Right kidney (tissue), 9 donors: ENCODE measurements around the gene ZNF292.
A peak's percentile ranks its signal among the peaks of the same experiment; 100 is the strongest.
"Not testable (repeated sequence)": the region's sequence is repeated elsewhere in the genome, so short reads cannot be mapped to it uniquely, and the experiment has no call there.

Experiments used
- DNase-seq: peaks from one replicate; pipeline ENCODE4 v3.0.0-alpha.2; 2016
- long read RNA-seq, 8 donors: transcript quantifications; one replicate each; lab custom pipeline, GENCODE V29; 2026

Gene ZNF292
- long read RNA-seq, donor 1, full-length matches to known transcripts: 4 of 19 reads
- long read RNA-seq, donor 1, partial matches to known transcripts: 15 of 19 reads
- long read RNA-seq, donor 1, other reads (novel, unspliced or antisense): 0 of 19 reads
- long read RNA-seq, donor 2: 0 reads
- long read RNA-seq, donor 3, full-length matches to known transcripts: 3 of 10 reads
- long read RNA-seq, donor 3, partial matches to known transcripts: 7 of 10 reads
- long read RNA-seq, donor 3, other reads (novel, unspliced or antisense): 0 of 10 reads
- long read RNA-seq, donor 4, full-length matches to known transcripts: 2 of 2 reads
- long read RNA-seq, donor 4, partial matches to known transcripts: 0 of 2 reads
- long read RNA-seq, donor 4, other reads (novel, unspliced or antisense): 0 of 2 reads
- long read RNA-seq, donor 5, full-length matches to known transcripts: 2 of 2 reads
- long read RNA-seq, donor 5, partial matches to known transcripts: 0 of 2 reads
- long read RNA-seq, donor 5, other reads (novel, unspliced or antisense): 0 of 2 reads
- long read RNA-seq, donor 6, full-length matches to known transcripts: 3 of 3 reads
- long read RNA-seq, donor 6, partial matches to known transcripts: 0 of 3 reads
- long read RNA-seq, donor 6, other reads (novel, unspliced or antisense): 0 of 3 reads
- long read RNA-seq, donor 7, full-length matches to known transcripts: 8 of 8 reads
- long read RNA-seq, donor 7, partial matches to known transcripts: 0 of 8 reads
- long read RNA-seq, donor 7, other reads (novel, unspliced or antisense): 0 of 8 reads
- long read RNA-seq, donor 8, full-length matches to known transcripts: 5 of 5 reads
- long read RNA-seq, donor 8, partial matches to known transcripts: 0 of 5 reads
- long read RNA-seq, donor 8, other reads (novel, unspliced or antisense): 0 of 5 reads

DNA sequence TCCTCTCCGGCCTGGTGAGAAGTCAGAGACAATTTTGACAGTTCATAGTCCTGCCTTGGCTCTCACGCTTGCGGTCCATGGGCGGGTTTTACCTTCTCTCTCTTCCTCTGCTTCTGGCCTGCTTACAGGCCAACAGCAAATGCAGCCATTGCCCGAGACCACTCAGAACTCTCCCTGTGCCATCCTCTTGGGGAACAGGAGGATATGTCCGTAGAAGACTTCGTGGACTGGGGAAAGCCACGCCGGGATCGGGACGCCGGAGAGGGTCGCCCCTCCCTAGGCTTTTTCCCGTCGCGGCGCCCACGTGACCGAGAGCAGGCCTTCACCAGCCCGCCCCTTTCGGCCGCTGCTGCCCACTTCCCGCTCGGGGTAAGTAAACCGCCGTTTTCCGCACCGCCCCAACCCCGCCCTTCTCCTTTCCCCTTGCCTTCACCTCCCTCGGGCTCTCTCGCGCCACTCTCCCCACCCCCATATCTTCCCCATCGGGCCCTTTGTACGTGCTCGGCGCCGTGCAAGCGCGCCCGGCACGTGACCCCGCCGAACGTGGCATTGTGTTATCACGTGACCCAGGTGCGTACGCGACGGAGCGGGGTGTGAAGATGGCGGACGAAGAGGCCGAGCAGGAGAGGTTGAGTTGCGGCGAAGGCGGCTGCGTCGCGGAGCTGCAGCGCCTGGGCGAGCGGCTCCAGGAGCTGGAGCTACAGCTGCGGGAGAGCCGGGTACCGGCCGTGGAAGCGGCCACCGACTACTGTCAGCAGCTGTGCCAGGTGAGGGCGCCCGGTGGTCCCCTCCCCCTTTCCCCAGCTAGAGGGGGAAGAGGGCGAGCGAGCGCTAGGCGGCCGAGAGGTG is at the start of gene ZNF292:
ZNF292 (plus strand) TSS at position 573 of the 849 bp plus-strand sequence; CDS start at position 600, 27 bp downstream.
- DNase-seq: peak; percentile 98

DNA sequence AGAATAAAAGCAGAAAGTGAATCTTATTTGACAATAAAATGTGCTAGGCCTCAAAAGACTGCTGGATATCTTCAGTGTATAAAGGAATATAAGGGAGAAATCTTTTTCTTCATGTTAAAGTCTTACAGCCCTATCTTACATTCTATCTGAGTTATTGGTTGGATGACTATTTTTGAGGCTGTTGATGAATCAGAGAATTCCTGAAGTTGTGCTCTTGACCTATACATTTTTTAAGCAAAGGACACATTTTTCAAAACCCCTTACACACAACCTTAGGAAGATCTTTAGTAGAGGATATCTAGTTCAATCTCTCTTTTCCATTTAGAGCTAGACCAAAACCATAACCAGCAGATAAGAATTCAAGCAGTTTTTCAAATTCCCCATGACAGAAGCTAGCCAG is 49.5 kb upstream of the ZNF292 start:
- DNase-seq: no peak

DNA sequence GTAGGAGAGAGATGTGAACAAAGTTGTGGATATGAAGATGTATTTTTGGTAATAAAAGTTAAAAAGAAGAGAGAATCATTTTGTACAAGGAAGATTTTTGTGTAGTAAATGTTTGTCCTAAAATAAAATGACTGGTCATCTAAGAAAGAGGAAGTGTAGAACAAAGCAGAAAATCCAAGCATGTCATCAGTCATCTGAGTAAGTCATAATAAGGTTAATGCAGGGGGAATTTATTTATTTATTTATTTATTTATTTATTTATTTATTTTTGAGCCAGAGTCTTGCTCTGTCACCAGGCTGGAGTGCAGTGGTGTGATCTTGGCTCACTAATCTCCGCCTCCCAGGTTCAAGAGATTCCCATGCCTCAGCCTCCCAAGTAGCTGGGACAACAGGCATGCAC is 44.7 kb upstream of the ZNF292 start:
- DNase-seq: no peak

DNA sequence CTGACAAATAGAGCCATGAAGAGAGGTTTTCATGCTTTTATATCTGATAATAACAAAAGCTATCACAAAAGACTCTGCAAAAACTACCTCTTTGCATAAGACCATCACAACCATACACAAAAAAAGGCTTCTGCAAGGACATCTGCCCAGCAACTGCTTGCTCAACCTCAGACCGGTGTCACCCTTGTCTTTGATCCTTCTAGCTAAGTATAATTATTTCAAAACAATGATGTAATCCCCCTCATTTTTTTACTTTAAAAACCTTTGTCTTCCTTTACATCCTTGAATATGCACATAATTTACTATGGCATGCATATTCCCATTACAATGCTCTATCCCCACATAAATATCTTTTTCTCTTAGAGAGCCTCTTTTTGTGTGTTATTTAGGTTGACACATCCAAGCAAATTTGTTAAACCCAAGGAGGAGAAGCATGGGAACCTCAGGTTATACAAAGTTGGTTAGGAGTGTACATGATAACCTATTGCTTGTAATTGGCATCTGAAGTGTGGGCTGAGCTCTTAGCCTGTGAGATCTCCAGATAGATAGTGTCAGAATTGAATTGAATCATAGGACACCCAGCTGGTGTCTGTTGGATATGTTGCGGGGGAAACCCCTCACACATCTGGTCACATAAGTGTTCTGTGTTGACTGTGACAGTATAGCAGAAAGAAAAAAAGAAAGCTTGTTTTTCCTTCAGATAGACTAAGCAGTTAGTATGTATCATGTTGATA is 39.8 kb upstream of the ZNF292 start:
- DNase-seq: no peak

DNA sequence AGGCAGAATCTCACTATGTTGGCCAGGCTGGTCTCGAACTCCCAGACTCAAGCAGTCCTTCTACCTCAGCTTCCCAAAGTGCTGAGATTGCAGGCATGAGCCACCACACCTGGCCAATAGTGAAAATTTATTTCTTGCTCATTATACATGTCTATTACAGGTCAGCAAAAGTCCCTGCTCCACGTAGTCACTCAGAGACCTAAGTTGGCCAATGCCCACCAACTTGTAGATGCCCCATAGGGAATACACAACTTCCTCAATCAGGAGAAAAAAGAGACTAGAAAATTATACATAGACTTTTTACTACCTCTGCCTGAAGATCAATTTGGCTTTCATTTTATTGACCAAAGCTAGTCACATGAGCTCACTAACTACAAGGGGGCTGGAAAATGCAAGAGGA is 38.4 kb upstream of the ZNF292 start:
- no peak for DNase-seq

DNA sequence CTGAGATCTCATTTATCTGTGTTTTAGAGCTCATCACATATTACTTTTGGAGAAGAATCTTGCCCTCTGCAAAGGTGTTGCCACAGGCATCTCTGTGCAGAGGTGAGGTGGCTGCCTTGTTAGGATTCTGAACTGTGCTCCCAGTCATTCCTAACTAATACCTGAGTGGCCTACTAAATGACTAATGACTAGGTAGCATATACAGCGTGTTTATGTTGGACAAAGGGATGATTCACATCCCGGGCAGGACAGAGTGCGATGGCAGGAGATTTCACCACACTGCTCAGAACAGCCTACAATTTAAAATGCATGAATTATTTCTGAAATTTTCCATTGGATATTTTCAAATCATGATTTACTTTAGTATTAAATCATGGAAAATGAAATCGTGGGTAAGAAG is 37.3 kb upstream of the ZNF292 start:
- no peak for DNase-seq

DNA sequence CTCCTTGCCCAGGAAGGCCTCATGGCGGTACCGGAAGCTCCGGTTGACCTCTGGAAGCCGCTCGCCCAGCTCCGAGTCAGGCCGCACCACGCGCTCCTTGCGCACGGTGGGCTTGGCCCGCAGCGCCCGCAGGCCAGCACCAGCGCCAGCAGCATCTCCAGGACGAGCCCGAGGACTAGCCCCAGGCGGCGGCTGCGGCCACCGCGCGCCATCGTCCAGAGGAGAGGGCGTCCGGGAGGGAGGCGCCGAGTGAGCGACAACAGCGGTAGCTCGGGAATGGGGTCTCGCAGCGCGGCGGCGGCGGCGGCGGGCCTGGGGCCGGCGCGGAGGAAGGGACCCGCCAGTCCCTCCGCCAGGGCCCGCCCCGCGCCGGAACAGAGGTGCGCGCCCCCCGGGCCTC is 32.9 kb upstream of the ZNF292 start:
- no peak for DNase-seq

DNA sequence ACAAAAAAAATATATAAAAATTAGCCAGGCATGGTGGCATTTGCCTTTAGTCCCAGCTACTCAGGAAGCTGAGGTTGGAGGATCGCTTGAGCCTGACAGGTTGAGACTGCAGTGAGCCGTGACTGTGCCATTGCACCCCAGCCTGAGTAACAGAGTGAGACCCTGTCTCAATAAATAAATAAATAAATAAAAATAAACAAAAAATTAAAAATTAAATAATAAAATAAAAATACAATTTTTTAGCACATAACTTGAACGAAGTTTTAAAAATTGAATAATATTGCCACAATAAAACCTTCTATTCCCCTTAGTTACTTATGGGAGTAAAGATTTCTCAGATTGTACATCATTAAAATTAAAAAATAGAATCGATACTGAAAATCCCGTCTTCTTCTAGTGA is 31.3 kb upstream of the ZNF292 start:
- no peak for DNase-seq

DNA sequence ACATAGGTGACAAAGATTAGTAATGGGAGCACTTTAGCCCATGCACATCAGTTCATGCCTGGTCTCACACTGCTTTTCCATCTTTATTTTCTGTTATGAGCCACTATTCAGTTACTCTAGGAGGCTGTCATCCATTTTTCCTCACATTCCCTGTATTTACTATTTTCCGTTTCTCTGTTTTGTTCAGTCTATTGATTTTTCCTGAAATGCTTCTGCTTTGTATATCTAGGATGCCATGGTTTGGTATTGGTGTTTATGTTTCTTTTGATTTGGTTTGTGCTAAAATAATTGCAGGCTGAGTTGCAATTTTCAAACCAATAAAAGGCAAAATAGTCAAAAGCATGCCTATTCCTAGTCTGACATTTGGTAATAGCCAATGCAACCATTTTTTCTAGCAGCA is 28.9 kb upstream of the ZNF292 start:
- DNase-seq: no peak

DNA sequence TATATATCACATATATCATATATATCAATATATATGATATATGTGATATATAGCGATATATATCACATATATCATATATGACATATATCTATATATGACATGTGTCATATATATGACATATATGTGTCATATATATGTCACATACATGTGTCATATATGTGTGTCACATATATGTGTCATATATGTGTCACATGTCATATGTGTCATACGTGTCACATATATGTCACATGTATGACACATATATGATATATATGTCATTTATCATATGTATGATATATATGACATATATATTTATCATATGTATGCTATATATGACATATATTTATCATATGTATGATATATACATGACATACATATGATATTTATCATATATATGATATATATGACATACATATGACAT is 27.6 kb upstream of the ZNF292 start:
- DNase-seq: no peak

DNA sequence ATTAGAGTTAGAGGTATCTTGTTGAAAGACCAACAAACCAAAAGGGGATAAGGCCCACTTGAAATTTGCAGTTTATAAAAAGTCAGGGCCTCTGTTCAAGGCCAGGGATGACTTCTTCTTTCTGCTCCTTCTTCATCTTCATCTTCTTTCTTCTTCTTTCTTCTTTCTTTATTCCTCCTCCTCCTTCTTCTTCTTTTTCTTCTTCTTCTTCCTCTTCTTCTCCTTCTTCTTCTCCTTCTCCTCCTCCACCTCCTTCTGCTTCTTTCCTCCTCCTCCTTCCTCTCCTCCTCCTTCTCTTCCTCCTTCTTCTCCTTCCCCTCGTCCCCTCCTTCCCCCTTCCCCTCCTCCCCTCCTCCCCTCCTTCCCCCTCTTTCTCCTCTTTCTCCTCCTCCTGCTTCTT is 18.4 kb upstream of the ZNF292 start:
- no peak for DNase-seq

DNA sequence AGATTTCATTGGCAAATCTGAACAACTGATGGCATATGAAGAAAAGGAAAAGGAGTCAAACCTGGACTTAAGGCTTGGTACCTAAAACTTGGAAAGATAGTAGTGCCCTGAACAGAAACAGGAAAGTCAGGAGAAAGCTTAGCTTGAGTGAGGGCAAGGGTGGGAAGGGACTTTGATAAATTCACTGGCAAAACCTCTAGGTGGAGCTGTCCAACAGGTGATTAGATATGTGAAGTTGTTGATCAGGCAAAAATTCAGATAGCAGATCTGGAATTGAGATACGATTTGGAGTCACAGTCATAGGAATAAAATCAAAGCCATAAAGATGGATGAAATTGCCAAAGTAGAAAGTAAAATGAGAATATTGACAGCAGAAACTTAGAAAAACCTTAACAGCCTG is 16.1 kb upstream of the ZNF292 start:
- no peak for DNase-seq

DNA sequence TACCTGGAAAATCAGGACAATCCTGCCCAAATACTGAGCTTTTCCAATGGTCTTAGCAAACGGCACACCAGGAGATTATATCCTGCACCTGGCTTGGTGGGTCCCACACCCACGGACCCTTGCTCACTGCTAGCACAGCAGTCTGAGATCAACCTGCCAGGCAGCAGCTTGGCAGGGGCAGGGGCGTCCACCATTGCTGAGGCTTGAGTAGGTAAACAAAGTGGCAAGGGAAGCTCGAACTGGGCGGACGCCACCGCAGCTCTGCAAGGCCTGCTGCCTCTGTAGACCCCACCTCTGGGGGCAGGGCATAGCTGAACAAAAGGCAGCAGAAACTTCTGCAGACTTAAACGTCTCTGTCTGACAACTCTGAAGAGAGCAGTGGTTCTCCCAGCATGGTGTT is 15.4 kb upstream of the ZNF292 start:
- DNase-seq: not testable (repeated sequence)

DNA sequence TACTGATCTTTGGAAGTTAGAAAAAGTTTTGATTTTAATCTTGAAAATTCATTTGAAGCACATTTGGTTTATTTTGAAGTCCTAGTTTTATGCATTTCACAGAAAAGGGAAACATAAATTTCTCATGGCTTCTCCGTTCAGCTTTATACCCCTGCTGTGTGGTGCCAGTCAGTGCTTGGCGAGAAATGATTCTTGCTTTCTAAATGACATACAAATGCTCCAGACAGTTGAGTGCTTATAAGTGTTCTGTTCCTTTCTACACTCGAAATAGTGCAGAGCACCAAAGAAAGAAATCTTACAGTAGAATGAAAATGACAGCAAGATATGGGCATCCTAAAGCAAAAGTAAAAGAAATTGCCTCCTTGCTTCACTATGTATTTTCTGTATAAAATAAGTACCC is 9.0 kb upstream of the ZNF292 start:
- no peak for DNase-seq

DNA sequence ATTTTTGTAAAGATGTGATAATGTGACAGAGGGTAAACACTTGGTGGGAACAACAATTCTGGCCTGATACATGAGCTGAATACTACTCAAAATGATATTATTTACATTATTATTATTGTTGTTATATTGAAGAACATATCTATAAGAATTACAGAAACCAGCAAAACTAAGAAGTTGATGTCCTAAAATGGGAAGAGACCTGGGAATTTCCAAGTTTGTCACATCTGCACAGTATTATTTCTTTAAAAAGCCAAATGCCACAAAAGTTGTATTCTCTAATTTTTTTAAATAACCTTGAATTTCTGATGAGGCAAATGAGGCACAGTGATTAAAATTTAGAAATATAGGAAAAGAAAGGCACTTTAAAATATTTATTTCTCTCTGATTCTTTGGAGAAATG is 5.0 kb upstream of the ZNF292 start:
- no peak for DNase-seq

DNA sequence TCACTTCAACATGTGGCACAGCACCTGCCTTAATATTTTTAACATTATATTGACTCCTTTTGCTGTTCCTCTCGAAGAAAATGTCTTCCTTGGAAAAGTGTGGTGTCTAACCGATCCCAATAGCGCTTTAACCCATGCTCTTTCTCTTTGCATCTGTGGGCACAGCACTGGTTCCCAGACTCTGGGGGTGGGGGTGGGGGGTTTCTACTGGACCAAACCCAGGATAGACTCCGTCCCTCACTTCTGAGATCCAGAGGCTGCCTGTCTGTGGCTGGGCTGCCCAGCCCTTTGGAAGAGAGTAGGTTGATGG is 3.9 kb upstream of the ZNF292 start:
- DNase-seq: no peak

DNA sequence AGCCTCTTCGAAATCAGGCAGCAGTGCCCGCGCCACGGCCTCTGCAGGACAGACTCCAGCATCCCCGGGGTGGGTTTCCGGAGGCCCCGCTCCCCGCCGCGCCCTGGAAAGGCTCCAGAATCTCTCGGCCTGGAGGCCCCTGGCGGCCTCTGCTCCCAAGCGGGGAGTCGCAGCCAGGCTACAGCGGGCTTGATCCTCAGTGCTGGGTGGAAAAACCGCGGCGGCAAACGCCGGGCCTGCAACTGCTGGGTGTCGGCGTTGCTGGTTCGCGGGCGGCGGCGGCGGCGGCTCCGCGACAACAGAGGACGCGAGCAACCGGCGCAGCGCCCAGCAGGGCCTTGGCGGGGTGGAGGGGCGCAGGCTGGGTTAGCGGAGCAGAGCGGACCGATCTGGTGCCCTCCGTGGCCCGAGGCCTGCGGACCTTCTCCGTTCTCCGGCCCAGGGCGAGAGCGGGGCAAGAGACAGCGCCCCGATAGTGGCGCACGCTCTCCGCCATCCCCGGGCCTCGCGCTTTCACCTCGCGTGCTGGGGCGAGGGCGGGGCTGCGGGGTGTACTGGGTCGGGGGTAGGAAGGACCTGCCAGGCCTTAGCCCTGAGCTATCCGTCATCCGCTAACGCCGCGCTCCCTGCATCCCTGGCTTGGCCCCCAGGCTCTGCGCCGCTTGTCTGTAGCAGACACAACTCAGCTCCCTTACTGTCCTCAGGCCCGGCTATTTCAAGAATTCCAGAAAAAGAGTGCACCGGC is 3.4 kb upstream of the ZNF292 start:
- peak; percentile 96 for DNase-seq

DNA sequence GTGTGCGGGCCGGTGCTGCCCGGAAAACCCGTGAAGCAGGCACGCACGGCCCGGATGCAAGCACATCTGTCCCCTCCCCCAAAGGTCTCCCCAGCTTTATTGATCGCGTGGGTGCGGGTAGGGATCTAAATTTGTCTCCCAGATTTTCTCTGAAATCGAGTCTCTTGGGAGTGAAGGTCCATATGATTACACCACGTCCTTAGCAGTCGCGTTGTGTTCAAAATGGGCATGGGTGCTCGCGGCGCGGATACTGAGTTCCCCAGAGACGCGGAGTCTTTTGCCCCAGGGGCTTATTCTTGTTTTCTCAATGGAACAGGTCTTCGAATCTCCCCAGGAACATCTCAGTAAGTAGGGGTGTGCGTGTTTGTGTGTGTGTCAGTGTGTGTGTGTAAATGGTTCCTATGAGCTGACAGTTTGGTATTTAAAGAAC is 2.8 kb upstream of the ZNF292 start:
- DNase-seq: no peak

DNA sequence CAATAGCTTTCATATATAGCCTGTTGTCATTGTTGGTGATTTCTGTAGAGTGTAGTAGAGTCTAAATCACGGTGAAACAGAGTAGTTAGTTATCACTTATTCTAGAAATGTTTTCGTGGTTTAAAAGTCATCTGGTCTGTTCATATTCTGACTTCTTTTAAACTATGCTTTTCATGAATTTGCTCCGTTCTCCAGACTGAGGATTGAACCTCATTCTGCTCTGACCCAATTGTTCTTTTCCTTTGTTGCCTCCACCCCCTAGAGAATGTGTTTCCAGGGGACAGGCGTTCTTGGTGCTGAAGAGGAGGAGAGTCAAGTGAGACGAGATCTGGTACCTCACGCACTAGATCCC is 748 bp upstream of the ZNF292 start:
- no peak for DNase-seq

DNA sequence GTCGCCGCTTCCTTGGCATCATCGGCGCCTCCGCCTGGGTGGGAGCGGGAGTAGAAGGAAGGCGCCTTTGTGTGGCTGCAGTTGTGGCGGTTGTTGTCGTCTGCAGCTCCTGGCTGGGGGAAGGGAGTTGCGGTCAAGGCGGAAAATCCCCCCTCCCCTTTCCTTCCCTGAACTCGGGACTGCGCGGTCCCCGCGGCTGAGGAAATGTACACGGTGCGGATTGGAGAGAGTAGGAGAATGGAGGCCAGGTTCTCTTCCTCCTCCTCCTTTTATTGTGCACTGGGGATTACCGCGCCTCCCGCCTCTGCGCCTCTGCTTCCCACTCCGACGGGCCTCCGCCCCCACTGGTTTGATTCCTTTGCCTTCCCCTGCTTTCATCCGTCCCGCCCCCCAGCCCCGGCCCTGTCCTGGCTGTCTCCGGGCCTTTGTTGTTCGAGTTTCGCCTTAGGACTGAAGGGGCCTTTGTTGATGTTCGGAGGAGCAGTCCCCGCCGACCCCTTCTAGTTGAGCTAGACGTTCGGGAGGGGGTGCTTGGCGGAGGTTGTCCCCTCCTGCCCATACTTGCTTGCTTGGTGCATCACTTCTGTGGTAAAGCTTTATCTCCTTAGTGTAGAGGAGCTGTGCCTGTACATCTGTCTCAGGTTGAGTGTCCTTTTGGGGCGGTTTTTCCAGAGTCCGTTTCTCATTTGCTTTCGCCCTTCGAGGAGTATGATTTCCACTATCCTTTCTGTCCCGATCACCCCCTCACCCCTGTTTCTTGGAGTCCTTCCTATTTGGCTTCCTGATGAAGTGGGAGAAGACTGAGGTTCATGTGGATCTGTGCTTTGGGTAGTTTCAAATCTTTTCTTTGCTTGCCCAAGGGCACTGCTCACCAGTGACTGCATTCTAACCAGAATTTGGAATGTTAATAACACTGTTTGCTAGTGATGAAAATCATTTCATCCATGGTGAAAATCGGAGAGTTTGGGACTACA is 764 bp downstream of the ZNF292 start:
- no peak for DNase-seq
